Cardiac atrium fibroblast (primary cell): ENCODE data around the gene LRR1. TPM values are rescaled to one million over a fixed set of nuclear protein-coding genes. Genes with fewer than 3 reads are reported as not detected.

Experiments
- total RNA-seq: library from RNA; depleted of rRNA; stranded (reverse); fragments of >200 nt; gene quantifications from 2 replicates; pipeline ENCODE4 v1.2.3, GENCODE V29; 2015

LRR1 gene, protein sequence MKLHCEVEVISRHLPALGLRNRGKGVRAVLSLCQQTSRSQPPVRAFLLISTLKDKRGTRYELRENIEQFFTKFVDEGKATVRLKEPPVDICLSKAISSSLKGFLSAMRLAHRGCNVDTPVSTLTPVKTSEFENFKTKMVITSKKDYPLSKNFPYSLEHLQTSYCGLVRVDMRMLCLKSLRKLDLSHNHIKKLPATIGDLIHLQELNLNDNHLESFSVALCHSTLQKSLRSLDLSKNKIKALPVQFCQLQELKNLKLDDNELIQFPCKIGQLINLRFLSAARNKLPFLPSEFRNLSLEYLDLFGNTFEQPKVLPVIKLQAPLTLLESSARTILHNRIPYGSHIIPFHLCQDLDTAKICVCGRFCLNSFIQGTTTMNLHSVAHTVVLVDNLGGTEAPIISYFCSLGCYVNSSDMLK
- total RNA-seq: 4.2 and 11.8 TPM in 2 replicates

DNA sequence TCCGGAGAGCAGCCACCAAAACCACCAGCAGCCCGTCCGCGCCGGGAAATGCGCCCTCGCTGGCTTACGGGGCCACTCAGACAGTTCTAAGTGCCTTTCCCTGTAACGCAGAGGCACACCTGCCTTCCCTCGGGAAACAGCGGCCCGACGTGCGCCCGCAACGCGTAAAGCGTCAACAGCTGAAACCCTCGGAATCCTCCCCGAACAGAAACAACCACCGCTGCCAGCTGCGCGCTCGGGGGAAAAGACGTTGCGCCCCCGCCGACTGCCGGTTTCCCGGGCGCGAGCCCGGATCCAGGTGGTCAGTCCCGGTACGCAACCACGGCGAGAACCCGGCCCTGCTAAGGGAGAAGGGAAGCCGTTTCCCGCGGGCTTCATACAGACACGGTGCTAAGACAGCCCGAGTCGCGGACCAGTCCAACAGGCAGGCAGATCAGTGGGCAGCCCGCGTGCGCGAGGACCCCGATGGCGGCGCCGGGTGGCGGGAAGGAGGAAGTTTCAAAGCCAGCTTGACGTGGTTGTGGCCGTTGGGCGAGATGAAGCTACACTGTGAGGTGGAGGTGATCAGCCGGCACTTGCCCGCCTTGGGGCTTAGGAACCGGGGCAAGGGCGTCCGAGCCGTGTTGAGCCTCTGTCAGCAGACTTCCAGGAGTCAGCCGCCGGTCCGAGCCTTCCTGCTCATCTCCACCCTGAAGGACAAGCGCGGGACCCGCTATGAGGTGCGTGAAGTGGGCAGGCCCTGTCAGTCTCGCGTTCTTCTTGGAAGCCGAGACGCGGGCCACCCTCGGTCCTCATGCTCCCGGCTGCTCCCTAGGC, at the start of gene LRR1:
LRR1 (plus strand) TSS at position 456 of the 816 bp plus-strand sequence; CDS start at position 537, 81 bp downstream.

DNA sequence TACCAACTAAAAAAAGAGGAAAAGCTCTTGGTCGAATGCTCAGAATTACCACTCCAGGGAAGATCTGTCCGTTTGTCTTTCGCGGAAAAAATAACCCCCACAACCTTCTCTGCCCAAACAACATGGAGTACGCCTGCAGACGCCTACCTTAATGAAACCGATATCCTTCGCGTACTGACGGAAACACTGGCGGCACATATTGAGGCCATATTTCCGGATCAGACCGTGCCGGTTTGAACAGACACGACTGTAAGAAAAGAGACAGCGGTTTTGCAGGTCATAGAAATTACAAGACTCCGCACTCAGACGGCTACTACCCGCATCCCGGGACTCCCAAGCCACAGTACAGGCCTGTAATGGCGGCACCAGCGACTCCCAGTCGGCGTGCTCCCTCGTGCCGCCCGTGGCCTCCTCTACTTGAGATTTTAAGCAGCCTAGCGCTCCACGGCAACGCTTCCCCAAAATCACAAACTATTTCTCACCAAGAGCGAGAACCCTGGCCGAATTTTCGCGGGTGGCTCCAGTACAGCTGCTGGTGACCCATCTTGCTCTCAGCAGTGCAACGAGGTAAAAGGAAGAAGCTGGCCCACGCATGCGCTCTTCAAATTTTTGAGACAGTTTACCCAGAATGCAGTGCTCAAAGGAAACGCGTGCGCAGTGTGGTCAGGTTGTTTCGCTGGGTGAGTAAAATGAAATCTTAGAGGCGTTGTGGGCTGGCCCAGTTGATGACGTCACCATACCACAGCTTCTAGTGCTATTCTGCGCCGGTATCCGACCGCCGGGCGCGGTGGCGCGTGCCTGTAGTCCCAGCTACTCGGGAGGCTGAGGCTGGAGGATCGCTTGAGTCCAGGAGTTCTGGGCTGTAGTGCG, 12.7 kb upstream of the LRR1 start, which contains the start of gene RPS29:
RPS29 (minus strand) TSS at position 578 of the 870 bp plus-strand sequence; CDS start at position 544, 34 bp downstream.

DNA sequence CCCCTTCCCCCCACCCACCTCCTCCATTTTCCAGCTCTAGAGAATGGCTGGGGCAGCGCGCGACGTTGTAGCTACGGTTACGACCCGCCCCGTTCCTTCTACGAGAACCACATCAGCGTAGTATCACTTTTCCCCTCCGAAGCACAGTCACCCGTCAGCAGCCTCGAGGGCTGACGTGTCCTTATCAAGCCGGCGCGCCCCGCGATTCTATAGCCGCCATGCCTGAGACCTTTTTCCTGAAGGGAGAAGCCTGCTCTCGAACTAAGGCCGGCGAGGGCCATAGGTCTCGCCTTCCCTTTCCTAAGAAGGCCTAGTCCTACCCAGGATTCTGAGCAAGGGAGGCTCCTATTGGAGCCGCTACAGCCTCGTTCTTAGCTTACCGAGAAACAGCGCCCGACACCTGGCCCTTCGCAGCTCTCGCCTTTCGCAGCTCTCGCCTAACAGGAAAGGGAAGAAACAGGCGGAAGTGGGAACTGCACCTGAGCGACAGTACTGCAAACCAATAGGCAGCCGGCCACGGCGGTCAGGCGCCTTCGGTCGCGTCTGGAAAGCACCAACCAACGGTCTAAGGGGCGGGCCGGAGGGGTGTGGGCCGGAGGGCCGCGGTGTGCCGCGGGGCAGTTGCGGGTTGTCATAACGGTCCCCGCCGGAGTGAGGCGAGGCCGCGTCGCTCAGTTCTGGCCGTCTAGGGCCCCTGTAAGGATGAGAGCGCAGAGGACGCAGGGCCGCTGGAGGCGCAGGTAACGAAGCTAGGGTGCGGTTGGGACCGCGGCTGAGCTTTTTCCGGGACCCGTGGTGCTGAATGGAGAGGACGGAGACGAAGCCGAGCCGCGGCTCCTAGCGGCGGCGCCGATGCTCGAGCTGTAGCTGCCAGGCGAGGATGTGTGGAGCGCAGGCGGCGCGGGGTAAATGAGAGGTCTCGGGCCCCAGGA, 21.7 kb downstream of the LRR1 start, which contains the start of the genes MGAT2 and RPL36AL:
MGAT2 (plus strand) TSS at position 618 of the 932 bp plus-strand sequence. CDS start 470 bp downstream, outside the sequence.
RPL36AL (minus strand) TSS at position 445 of the 932 bp plus-strand sequence. CDS start 1,522 bp downstream, outside the sequence.

DNA sequence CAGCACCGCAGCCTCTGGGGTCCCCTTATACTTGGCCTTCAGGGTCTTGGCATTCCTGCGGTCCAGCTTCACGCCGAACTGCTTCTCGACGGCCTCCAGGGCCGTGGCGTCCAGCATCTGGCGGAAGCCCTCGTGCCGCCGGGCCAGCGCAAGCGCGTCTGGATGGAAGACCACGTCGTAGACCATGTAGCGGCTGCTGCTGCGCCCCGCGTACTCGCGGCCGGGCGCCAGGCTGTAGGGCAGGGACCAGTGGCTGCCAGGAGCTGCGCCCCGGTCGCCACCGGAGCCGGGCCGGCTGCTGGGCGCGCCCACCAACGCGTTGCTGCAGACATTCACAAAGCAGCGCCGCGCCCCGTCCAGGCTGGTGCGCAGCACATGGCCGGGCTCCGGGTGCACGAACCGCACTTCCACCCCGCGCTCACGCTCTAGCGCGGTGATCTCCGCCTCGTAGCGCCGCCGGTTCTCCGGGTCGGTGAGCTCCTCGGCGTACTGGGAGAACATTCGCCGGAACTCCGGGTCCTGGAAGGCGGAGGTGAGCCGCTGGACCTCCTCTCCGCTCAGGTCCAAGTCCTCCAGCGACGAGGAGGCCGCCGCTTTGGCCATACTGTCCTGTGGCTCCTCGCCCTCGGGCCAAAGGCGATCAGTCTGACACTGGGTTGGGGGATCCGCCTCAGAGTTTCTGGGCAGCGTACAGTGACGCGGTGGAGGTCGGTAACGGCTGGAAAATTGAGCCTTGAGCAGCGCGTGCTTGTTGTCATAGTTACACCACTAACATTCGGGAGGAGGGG, 36.0 kb downstream of the LRR1 start, which contains the start of gene DNAAF2:
DNAAF2 (minus strand) TSS at position 698 of the 788 bp plus-strand sequence; CDS start at position 603, 95 bp downstream.

Other genes starting within 250 kb of the LRR1 start
- 11,679 and 13,314 TPM in 2 replicates for gene RPS29, start 12.6 kb upstream of the LRR1 start, total RNA-seq
- 144 and 146 TPM in 2 replicates for gene RPL36AL, start 21.7 kb downstream of the LRR1 start, total RNA-seq
- 67.7 and 84.1 TPM in 2 replicates for gene MGAT2, start 21.9 kb downstream of the LRR1 start, total RNA-seq
- gene DNAAF2, start 36.3 kb downstream of the LRR1 start, total RNA-seq: 6.3 and 6.7 TPM in 2 replicates
- 4.5 and 4.9 TPM in 2 replicates for gene POLE2, start 89.3 kb downstream of the LRR1 start, total RNA-seq
- gene KLHDC1, start 94.2 kb downstream of the LRR1 start, total RNA-seq: 2.5 and 2.6 TPM in 2 replicates
- gene KLHDC2, start 169.2 kb downstream of the LRR1 start, total RNA-seq: 44.6 and 47.1 TPM in 2 replicates